Activated T-cell treated with anti-CD3 and anti-CD28 coated beads, Interleukin-2, amount 50 U/mL, for 72 hours (primary cell): Measurements from ENCODE around the gene MYORG. TPM values are rescaled to one million over a fixed set of nuclear protein-coding genes. Genes with fewer than 3 reads are reported as not detected.

Experiments
- ATAC-seq, 2 donors: fragments of 150-1000 bp; cut with Tn5 transposase; replicated peaks in 1 of 2; 2 replicates each; pipeline ENCODE4 v1.10.0; 2021; ENCODE audit warnings: moderate library complexity in 2 of 2, mild to moderate bottlenecking in 1 of 2
- DNase-seq, 2 donors: peaks; one replicate each; pipeline ENCODE4 v3.0.0; 2021 to 2022; ENCODE audit warnings: mixed read lengths in 1 of 2
- H3K27ac Mint-ChIP-seq: one replicate; pipeline ENCODE4 v1.8.0; 2022; ENCODE audit warnings: mild to moderate bottlenecking, moderate library complexity, mixed read lengths
- H3K27me3 Mint-ChIP-seq: one replicate; pipeline ENCODE4 v1.8.0; 2022; ENCODE audit warnings: low read depth, mixed read lengths
- H3K36me3 Mint-ChIP-seq, 2 donors: one replicate each; pipeline ENCODE4 v1.8.0; 2022; ENCODE audit warnings: mixed read lengths in 2 of 2, mild to moderate bottlenecking in 1 of 2; ENCODE audit not compliant: insufficient read depth in 2 of 2
- H3K4me1 Mint-ChIP-seq: one replicate; pipeline ENCODE4 v1.8.0; 2022; ENCODE audit warnings: low read depth, mixed read lengths
- H3K4me3 Mint-ChIP-seq, 2 donors: one replicate each; pipeline ENCODE4 v1.8.0; 2022; ENCODE audit warnings: mild to moderate bottlenecking in 2 of 2, mixed read lengths in 2 of 2, moderate library complexity in 2 of 2
- H3K9me3 Mint-ChIP-seq, 2 donors: one replicate each; pipeline ENCODE4 v1.8.0; 2022; ENCODE audit warnings: mixed read lengths in 2 of 2
- total RNA-seq, 2 donors: library from RNA; stranded (reverse); gene quantifications; one replicate each; pipeline ENCODE4 v1.2.3, GENCODE V29; 2022

MYORG gene
- total RNA-seq, 2 donors from 2014 or later = 1.7 TPM

DNA sequence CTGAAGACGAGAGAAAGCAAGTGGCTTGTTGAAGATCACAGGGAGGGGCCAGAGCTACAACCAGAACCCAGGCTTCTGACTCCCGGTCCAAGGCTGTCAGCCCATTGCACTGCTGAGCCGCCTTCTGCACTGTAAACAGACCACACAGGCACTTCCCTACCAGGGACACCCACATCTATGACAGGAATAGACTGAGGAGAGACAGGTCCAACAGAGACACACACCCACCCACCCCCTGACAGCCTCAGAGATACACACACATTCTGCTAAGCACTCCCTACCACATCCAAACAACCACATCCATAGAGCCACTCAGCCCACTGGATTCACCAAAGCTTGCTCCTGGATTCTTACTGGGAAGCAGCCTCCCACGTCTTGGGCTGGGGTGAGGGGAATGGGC, 23.0 kb upstream of the MYORG start:
- no peak for DNase-seq
- no peaks in the 10 kb centered on the region for H3K4me1 Mint-ChIP-seq
- ATAC-seq = no peak
- no peak overlapping the region for H3K27ac Mint-ChIP-seq
- no peaks in the 10 kb centered on the region for H3K36me3 Mint-ChIP-seq
- H3K4me3 Mint-ChIP-seq = no peak overlapping the region
- H3K9me3 Mint-ChIP-seq = no peaks in the 10 kb centered on the region
- no peaks in the 10 kb centered on the region for H3K27me3 Mint-ChIP-seq

DNA sequence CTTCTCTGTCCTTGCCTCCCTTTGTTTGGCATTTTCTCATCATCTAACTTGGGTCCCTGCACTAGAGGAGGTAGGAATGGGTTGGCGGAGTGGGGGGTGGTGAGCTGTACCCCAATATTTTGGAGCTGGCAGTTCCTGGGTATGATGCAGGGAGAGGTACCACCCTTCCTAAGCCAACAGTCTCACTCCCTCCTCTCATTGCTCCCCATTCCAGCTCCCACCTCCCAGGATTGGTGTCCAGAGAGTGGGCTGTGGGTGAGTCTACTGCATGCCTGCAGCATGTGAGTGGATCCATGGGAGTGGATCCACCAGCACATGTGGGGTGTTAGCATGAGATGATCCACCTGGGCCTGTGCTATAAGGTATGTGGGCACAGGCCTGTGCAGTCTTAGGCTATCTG, 22.2 kb upstream of the MYORG start:
- Mint-ChIP-seq H3K4me1 (no peaks in the 10 kb centered on the region), H3K27ac (no peak overlapping the region), H3K27me3 (no peaks in the 10 kb centered on the region), H3K4me3 (no peak overlapping the region), H3K36me3 (no peaks in the 10 kb centered on the region), H3K9me3 (no peaks in the 10 kb centered on the region)
- ATAC-seq = no peak
- no peak for DNase-seq

DNA sequence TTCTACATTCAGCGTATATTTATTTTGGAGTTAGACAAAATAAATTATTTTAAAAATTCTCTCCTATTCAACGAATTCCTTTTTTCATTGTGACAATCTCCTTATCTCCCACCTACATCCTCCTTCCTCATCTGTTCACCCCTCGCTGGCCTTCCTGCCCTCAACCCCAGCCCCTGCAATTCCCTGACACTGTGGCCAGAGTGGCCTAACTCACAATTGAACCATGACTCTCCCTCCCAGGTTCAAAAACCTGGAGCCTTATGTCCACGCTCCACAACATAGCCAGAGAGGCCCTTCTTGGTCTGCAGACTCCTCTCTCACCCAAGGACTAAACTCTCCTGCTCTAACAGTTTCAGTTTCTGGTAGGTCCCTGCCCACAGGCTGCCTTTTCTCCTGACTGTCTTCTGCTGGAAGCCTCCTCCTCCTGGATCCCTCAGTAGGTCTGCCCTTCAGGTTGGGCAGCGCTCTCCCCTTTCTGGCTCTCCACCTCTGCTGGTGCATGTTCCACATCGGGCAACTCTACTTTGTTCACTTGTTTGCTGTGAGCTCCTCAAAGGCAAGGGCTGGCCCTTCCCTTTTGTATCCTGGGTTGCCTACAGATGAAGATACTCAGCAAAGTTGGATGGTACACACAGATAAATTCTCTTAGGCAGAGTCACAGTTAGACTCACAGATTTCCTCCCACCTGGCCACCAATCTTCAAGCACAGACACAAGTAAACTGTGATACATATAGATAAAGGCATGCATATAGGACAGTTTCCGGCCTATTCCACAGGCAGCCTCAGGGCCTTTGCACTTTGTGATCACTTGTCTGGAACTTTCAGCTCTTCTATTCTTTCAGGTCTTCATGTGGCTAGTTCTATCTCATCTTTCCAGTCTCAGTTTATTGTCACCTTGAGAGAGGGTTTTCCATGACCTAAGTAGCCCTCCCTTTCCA, 19.8 kb upstream of the MYORG start:
- H3K27me3 Mint-ChIP-seq = no peaks in the 10 kb centered on the region
- no peak overlapping the region for H3K27ac Mint-ChIP-seq
- ATAC-seq (no peak), DNase-seq (no peak)
- H3K36me3 Mint-ChIP-seq = no peaks in the 10 kb centered on the region
- no peak overlapping the region for H3K4me3 Mint-ChIP-seq
- no peaks in the 10 kb centered on the region for H3K9me3 Mint-ChIP-seq
- H3K4me1 Mint-ChIP-seq = no peaks in the 10 kb centered on the region

GRCh38 chr9:34392511-34392910, 15.8 kb upstream of the MYORG start:
- Mint-ChIP-seq H3K36me3 (no peaks in the 10 kb centered on the region), H3K4me1 (no peaks in the 10 kb centered on the region), H3K27me3 (no peaks in the 10 kb centered on the region), H3K9me3 (no peaks in the 10 kb centered on the region), H3K4me3 (no peak overlapping the region), H3K27ac (no peak overlapping the region)
- DNase-seq = no peak
- no peak for ATAC-seq

GRCh38 chr9:34387239-34387638, 10.5 kb upstream of the MYORG start:
- no peaks in the 10 kb centered on the region for H3K27me3 Mint-ChIP-seq
- ATAC-seq (no peak), DNase-seq (no peak)
- no peak overlapping the region for H3K27ac Mint-ChIP-seq
- no peak overlapping the region for H3K4me3 Mint-ChIP-seq
- no peaks in the 10 kb centered on the region for H3K4me1 Mint-ChIP-seq
- H3K9me3 Mint-ChIP-seq = no peaks in the 10 kb centered on the region
- no peaks in the 10 kb centered on the region for H3K36me3 Mint-ChIP-seq

DNA sequence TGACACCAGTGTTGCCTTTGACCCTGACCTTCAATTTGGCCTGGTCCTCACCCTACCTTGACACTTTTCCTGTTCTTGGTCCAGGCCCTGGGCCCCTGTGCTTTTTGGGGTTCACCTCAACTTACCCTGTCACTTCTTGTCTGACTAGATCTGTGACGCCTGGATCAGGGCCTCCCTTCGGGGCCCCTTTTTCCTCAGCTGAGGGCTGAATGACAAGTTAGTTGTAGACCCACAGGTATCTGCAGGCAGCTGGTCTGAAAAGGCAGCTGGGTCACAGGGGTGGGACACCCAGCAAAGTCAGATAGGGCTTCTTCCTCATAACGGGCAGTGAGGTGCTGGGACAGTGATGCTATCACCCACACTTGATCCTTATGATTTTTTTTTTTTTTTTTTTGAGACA, 10.0 kb upstream of the MYORG start:
- Mint-ChIP-seq H3K9me3 (no peaks in the 10 kb centered on the region), H3K4me1 (peaks cover 3% of the 10 kb centered on the region), H3K27ac (no peak overlapping the region), H3K36me3 (no peaks in the 10 kb centered on the region), H3K4me3 (no peak overlapping the region), H3K27me3 (no peaks in the 10 kb centered on the region)
- DNase-seq (no peak), ATAC-seq (no peak)

DNA sequence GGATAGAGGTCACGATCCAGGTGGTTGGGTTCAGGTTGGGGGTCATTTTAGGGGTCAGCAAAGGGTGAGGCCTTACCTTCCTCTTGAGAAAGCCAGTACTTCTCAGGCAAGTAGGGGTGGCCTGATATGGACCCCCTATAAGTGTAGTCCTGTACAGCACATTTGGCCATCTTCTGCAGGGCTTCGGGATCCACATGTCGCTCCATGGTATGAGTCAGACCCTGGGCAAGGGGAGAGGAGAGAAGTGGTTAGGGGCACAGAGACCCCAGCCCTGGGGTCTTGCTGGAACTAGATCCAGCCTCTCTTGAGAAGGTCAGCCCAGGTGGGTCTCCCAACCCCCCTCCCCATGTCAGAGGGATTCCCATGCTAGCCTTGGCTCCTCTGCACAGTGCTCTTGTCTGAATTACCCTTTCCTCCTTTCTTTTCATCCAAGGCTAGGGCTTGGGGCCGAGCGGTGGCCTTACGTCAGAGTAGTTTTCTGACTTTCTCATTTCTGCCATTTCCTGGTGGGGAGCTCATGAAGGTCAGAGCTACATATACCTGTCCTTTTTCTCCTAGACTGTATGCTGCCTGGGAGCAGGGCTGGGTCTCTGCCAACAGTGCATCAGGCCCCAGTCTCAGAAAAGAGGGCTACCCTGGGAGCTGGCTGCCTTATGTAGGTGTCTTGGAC, 9.0 kb upstream of the MYORG start:
- Mint-ChIP-seq H3K27ac (no peak overlapping the region), H3K4me3 (no peak overlapping the region), H3K4me1 (peaks cover 13% of the 10 kb centered on the region), H3K36me3 (no peaks in the 10 kb centered on the region), H3K9me3 (no peaks in the 10 kb centered on the region), H3K27me3 (no peaks in the 10 kb centered on the region)
- no peak for DNase-seq
- ATAC-seq = no peak

GRCh38 chr9:34384368-34385165, 7.9 kb upstream of the MYORG start:
- Mint-ChIP-seq H3K9me3 (no peaks in the 10 kb centered on the region), H3K27ac (no peak overlapping the region), H3K4me3 (no peak overlapping the region), H3K27me3 (no peaks in the 10 kb centered on the region), H3K36me3 (no peaks in the 10 kb centered on the region), H3K4me1 (peaks cover 23% of the 10 kb centered on the region)
- DNase-seq (no peak), ATAC-seq (no peak)

DNA sequence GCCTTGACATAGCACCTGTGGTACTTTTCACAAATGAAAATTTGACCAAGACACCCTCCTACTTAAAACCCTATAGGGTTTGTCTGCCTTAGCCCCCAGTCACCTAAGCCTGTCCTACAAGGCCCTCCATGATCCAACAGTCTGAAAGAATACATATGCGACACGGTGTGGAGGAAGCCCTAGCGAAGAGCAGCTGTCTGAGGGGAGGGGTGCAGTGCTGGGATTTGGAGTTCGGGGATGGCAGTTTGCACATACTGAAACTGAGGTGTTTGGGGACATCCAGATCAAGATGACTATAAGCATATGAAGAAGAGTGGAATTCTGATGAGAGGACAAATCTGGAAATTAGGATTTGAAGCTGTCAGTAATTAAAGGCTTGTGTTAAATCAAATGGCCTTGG, 7.2 kb upstream of the MYORG start:
- ATAC-seq (no peak), DNase-seq (no peak)
- no peaks in the 10 kb centered on the region for H3K9me3 Mint-ChIP-seq
- H3K27ac Mint-ChIP-seq = no peak overlapping the region
- H3K4me1 Mint-ChIP-seq = peaks cover 29% of the 10 kb centered on the region
- H3K4me3 Mint-ChIP-seq = no peak overlapping the region
- H3K36me3 Mint-ChIP-seq = no peaks in the 10 kb centered on the region
- H3K27me3 Mint-ChIP-seq = no peaks in the 10 kb centered on the region

- DNase-seq (no peak), ATAC-seq (no peak)
- Mint-ChIP-seq H3K27me3 (no peaks in the 10 kb centered on the region), H3K9me3 (no peaks in the 10 kb centered on the region), H3K4me3 (no peak overlapping the region), H3K36me3 (no peaks in the 10 kb centered on the region), H3K27ac (no peak overlapping the region), H3K4me1 (peaks cover 38% of the 10 kb centered on the region)
Observed at GRCh38 chr9:34382879-34383278, 6.2 kb upstream of the MYORG start.

DNA sequence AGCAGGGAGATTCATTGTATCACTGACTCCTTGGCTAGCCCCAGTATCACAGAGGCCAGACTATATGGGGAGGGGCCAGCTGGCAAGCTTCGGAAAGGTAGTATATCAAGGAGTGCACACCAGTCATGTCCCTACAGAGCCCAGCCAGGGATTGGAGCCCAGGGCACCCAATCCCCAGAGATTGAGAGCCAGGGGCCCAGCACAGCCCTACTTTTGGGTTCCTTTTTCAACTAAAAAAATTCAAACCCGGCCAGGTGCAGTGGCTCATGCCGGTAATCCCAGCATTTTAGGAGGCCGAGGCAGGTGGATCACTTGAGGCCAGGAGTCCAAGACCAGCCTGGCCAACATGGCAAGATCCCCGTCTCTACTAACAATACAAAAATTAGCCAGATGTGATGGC, 5.4 kb upstream of the MYORG start:
- Mint-ChIP-seq H3K27ac (no peak overlapping the region), H3K9me3 (no peaks in the 10 kb centered on the region), H3K27me3 (no peaks in the 10 kb centered on the region), H3K36me3 (no peaks in the 10 kb centered on the region), H3K4me3 (peak overlapping the region; percentile 82 to 92), H3K4me1 (peaks cover 40% of the 10 kb centered on the region)
- ATAC-seq (no peak), DNase-seq (no peak)

DNA sequence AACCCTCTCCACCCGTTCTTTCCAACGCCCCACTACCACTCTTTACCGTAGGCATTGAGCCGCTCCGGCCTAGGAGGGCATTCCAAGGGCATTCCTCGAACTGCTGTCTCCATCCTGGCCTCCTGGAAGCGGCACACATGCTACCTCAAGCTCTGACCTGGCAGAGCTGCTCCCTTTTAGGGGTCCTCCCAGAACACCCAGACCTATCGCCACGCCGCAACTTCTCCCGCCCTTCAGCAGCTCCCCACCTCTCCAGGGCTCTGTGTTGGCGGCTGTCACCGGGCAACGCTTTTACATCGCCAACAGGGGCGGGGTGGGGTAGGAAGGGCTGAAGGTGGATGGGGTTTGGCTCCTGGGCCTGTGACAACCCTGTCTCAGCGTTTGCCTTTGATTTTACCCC, 4.6 kb upstream of the MYORG start:
- Mint-ChIP-seq H3K9me3 (no peaks in the 10 kb centered on the region), H3K27me3 (no peaks in the 10 kb centered on the region), H3K4me1 (peaks cover 41% of the 10 kb centered on the region), H3K27ac (no peak overlapping the region), H3K4me3 (peak overlapping the region; percentile 82 to 92), H3K36me3 (no peaks in the 10 kb centered on the region)
- ATAC-seq (no peak), DNase-seq (no peak)
